ENCODE data around the gene ARL8B. TPM values are rescaled to one million over a fixed set of nuclear protein-coding genes. Genes with fewer than 3 reads are reported as not detected.

The ARL8B gene
- polyA plus RNA-seq, 1 of the 3 experiments (the other 2 are of a cell fraction), result 21.9 TPM

GRCh38 chr3:5143464-5143863 is 21.4 kb downstream of the ARL8B start:
- no peak overlapping the region for H3K27ac ChIP-seq (ENCODE audit: low read depth in 2 of 2, low read length in 1 of 2)
- no peaks in the 10 kb centered on the region for H3K9me3 ChIP-seq
- no peaks in the 10 kb centered on the region for H3K9me2 ChIP-seq
- H3K4me3 ChIP-seq (ENCODE audit: low read depth in 2 of 2, low read length in 1 of 2), result no peak overlapping the region
- H3F3A ChIP-seq (replicated peaks; ENCODE audit: insufficient read depth), result peaks cover 7% of the 10 kb centered on the region
- no peak overlapping the region for H2AFZ ChIP-seq (ENCODE audit: low read depth)
- no peak overlapping the region for H3K4me2 ChIP-seq
- H4K20me1 ChIP-seq (ENCODE audit: insufficient read depth), result peaks cover 88% of the 10 kb centered on the region
- H3K9ac ChIP-seq, result no peak overlapping the region
- no peak for TF ChIP-seq MXI1 (IDR thresholded peaks at IDR 0.05; ENCODE audit: low read depth, low read length)
- no peak for TF ChIP-seq ELF1 (IDR thresholded peaks at IDR 0.05)
- no peak for TF ChIP-seq USF1 (IDR thresholded peaks at IDR 0.05; ENCODE audit: borderline replicate concordance, low read depth)
- no peak for TF ChIP-seq GABPA (IDR thresholded peaks at IDR 0.05; ENCODE audit: low read depth)
- no peak for TF ChIP-seq MAX (IDR thresholded peaks at IDR 0.05; ENCODE audit: low read depth)
- TF ChIP-seq TEAD4 (IDR thresholded peaks at IDR 0.05; ENCODE audit: borderline replicate concordance, insufficient read depth), result no peak
- TF ChIP-seq TCF12 (IDR thresholded peaks at IDR 0.05), result no peak
- TF ChIP-seq RXRA (IDR thresholded peaks at IDR 0.05; ENCODE audit: borderline replicate concordance, low read depth), result no peak
- TF ChIP-seq ZBTB33 (IDR thresholded peaks at IDR 0.05; ENCODE audit: borderline replicate concordance, low read depth), result no peak
- no peak for TF ChIP-seq YY1 (IDR thresholded peaks at IDR 0.05; ENCODE audit: low read depth)
- TF ChIP-seq FOXJ3 (CRISPR knock-in tag; IDR thresholded peaks at IDR 0.05), result no peak
- TF ChIP-seq RAD21 (IDR thresholded peaks at IDR 0.05; ENCODE audit: low read length), result no peak
- TF ChIP-seq MEF2A (IDR thresholded peaks at IDR 0.05; ENCODE audit: borderline replicate concordance, low read depth), result no peak
- peaks cover 4 to 9% of the 10 kb centered on the region in 2 experiments; a peak in 3 of 4 replicates for H3K4me1 ChIP-seq (ENCODE audit: control insufficient read depth in 1 of 2, insufficient read depth in 2 of 2, low read depth in 1 of 2, low read length in 1 of 2)
- POLR2A ChIA-PET, result no interaction called here
- H3K36me3 ChIP-seq (replicated peaks in 1 of 2; ENCODE audit: control insufficient read depth in 1 of 2, insufficient read depth in 2 of 2, low read length in 1 of 2), result peaks cover 0 to 3% of the 10 kb centered on the region in 2 experiments
- H3K79me2 ChIP-seq (ENCODE audit: insufficient read depth), result peaks cover 100% of the 10 kb centered on the region
- 98% methylated on average over 4 of the region's 4 CpGs for WGBS (ENCODE audit: low lambda C conversion rate)
- no peak for DNase-seq
- H3K27me3 ChIP-seq (ENCODE audit: insufficient read depth), result no peaks in the 10 kb centered on the region
- CTCF ChIA-PET, result no interaction called here

- Histone ChIP-seq H3K27me3 (ENCODE audit: insufficient read depth) (no peaks in the 10 kb centered on the region), H2AFZ (ENCODE audit: low read depth) (no peak overlapping the region), H3K4me1 (ENCODE audit: control insufficient read depth in 1 of 2, insufficient read depth in 2 of 2, low read depth in 1 of 2, low read length in 1 of 2) (peaks cover 0 to under 1% of the 10 kb centered on the region in 2 experiments; a peak in 1 of 4 replicates), H3K4me3 (ENCODE audit: low read depth in 2 of 2, low read length in 1 of 2) (no peak overlapping the region), H3K36me3 (replicated peaks in 1 of 2; ENCODE audit: control insufficient read depth in 1 of 2, insufficient read depth in 2 of 2, low read length in 1 of 2) (peaks cover 0 to 3% of the 10 kb centered on the region in 2 experiments), H3K9ac (no peak overlapping the region), H3K9me2 (no peaks in the 10 kb centered on the region), H3K4me2 (no peak overlapping the region), H3F3A (replicated peaks; ENCODE audit: insufficient read depth) (no peaks in the 10 kb centered on the region), H3K79me2 (ENCODE audit: insufficient read depth) (peaks cover 100% of the 10 kb centered on the region), H4K20me1 (ENCODE audit: insufficient read depth) (peaks cover 88% of the 10 kb centered on the region), H3K9me3 (no peaks in the 10 kb centered on the region), H3K27ac (ENCODE audit: low read depth in 2 of 2, low read length in 1 of 2) (no peak overlapping the region)
- CTCF ChIA-PET, result no interaction called here
- DNase-seq, result no peak
- no peak for TF ChIP-seq FOXM1 (IDR thresholded peaks at IDR 0.05; ENCODE audit: low read depth)
- POLR2A ChIA-PET, result no interaction called here
- WGBS (ENCODE audit: low lambda C conversion rate), result 94% methylated on average over 5 of the region's 5 CpGs
Measured at GRCh38 chr3:5144316-5144994, 22.4 kb downstream of the ARL8B start.
